SU-DHL-6 (cell line): ENCODE measurements around the gene OAF.

Source experiments
- EZH2phosphoT487 ChIP-seq: fragments of 200-600 bp; sonication (generic), shearing (Covaris generic); conservative IDR thresholded peaks from 2 replicates; pipeline ENCODE4 v1.6.1; 2018; ENCODE audit warnings: mild to moderate bottlenecking, antibody characterized with exemption, low read length, moderate library complexity, mixed read lengths
- TF ChIP-seq, protein P1 (sequence below): fragments of 200-600 bp; sonication (generic); IDR thresholded peaks from one replicate; pipeline ENCODE4 v1.5.1; 2017; ENCODE audit warnings: antibody characterized with exemption, mild to moderate bottlenecking, low read length, moderate library complexity; ENCODE audit not compliant: insufficient read depth, poor library complexity, severe bottlenecking

DNA sequence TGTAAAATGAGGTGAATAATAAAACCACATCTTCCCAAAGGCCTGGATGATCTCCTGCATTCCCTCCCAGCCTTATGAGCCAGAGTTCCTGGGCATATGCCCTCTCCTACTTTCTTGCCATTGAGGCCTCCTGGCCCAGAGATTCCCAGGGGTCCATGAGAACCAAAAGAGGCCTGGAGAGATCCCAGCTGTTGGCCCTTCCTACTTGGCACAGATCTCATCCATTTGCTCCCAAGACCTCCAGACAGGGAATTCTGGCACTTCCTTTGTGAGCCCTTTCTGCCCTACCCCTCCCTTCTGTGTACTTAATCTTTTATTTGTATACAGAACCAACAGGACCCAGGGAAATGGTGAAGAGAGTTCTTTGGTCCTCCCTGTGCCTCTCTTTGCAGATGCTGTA, 50.5 kb downstream of the OAF start:
- TF ChIP-seq, protein P1, sequence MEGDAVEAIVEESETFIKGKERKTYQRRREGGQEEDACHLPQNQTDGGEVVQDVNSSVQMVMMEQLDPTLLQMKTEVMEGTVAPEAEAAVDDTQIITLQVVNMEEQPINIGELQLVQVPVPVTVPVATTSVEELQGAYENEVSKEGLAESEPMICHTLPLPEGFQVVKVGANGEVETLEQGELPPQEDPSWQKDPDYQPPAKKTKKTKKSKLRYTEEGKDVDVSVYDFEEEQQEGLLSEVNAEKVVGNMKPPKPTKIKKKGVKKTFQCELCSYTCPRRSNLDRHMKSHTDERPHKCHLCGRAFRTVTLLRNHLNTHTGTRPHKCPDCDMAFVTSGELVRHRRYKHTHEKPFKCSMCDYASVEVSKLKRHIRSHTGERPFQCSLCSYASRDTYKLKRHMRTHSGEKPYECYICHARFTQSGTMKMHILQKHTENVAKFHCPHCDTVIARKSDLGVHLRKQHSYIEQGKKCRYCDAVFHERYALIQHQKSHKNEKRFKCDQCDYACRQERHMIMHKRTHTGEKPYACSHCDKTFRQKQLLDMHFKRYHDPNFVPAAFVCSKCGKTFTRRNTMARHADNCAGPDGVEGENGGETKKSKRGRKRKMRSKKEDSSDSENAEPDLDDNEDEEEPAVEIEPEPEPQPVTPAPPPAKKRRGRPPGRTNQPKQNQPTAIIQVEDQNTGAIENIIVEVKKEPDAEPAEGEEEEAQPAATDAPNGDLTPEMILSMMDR = no peak
- TF ChIP-seq EZH2phosphoT487 = no peak
